ENCODE data around the gene WBP1.
"Not testable (repeated sequence)": the region's sequence is repeated elsewhere in the genome, so short reads cannot be mapped to it uniquely, and the experiment has no call there.

WBP1 gene

GRCh38 chr2:74457549-74458131 lies 598 bp upstream of the WBP1 start:
- ATAC-seq, result peak; percentile 10
- no peak for TF ChIP-seq RARB (CRISPR knock-in tag; IDR thresholded peaks at IDR 0.05)
- TF ChIP-seq TCF4 (CRISPR knock-in tag; IDR thresholded peaks at IDR 0.05; ENCODE audit: borderline replicate concordance), result peak; percentile 9; the same call in 1 of the 2 replicates
- TF ChIP-seq ESRRG (CRISPR knock-in tag; IDR thresholded peaks at IDR 0.05), result no peak
- no peak for TF ChIP-seq ARNTL (CRISPR knock-in tag; IDR thresholded peaks at IDR 0.05; ENCODE audit: borderline replicate concordance, low read depth)
- no peak for TF ChIP-seq ISL1 (CRISPR knock-in tag; IDR thresholded peaks at IDR 0.05)
- no peak for TF ChIP-seq ZNF8 (CRISPR knock-in tag; IDR thresholded peaks at IDR 0.05)
- TF ChIP-seq GLIS3 (CRISPR knock-in tag; IDR thresholded peaks at IDR 0.05), result 0 out of 2 replicates have a peak, but pooled peaks have one; percentile 53
- no peak for TF ChIP-seq OSR1 (CRISPR knock-in tag; IDR thresholded peaks at IDR 0.05)
- no peak for TF ChIP-seq PPARA (CRISPR knock-in tag; IDR thresholded peaks at IDR 0.05; ENCODE audit: borderline replicate concordance)
- TF ChIP-seq CSRNP3 (CRISPR knock-in tag; IDR thresholded peaks at IDR 0.05), result no peak

GRCh38 chr2:74458938-74459363 lies 713 bp downstream of the WBP1 start:
- no peak for TF ChIP-seq SNAI2 (CRISPR knock-in tag; IDR thresholded peaks at IDR 0.05)
- TF ChIP-seq GLIS3 (CRISPR knock-in tag; IDR thresholded peaks at IDR 0.05), result no peak
- no peak for TF ChIP-seq TOX (CRISPR knock-in tag; IDR thresholded peaks at IDR 0.05; ENCODE audit: borderline replicate concordance)
- TF ChIP-seq OSR1 (CRISPR knock-in tag; IDR thresholded peaks at IDR 0.05), result no peak
- TF ChIP-seq ISL1 (CRISPR knock-in tag; IDR thresholded peaks at IDR 0.05), result no peak
- no peak for TF ChIP-seq CREB5 (CRISPR knock-in tag; IDR thresholded peaks at IDR 0.05; ENCODE audit: low read depth)
- no peak for TF ChIP-seq ZC3H10 (CRISPR knock-in tag; IDR thresholded peaks at IDR 0.05)
- TF ChIP-seq RARB (CRISPR knock-in tag; IDR thresholded peaks at IDR 0.05), result no peak
- TF ChIP-seq ZFP3 (CRISPR knock-in tag; IDR thresholded peaks at IDR 0.05), result no peak
- no peak for TF ChIP-seq TSHZ2 (CRISPR knock-in tag; IDR thresholded peaks at IDR 0.05)
- no peak for TF ChIP-seq ZNF8 (CRISPR knock-in tag; IDR thresholded peaks at IDR 0.05)
- TF ChIP-seq TCF4 (CRISPR knock-in tag; IDR thresholded peaks at IDR 0.05; ENCODE audit: borderline replicate concordance), result no peak
- no peak for TF ChIP-seq ZFP30 (CRISPR knock-in tag; IDR thresholded peaks at IDR 0.05)
- no peak for TF ChIP-seq BACH2 (CRISPR knock-in tag; IDR thresholded peaks at IDR 0.05; ENCODE audit: borderline replicate concordance)
- no peak for TF ChIP-seq ESRRG (CRISPR knock-in tag; IDR thresholded peaks at IDR 0.05)
- TF ChIP-seq POU6F1 (CRISPR knock-in tag; IDR thresholded peaks at IDR 0.05; ENCODE audit: borderline replicate concordance, low read depth), result no peak
- TF ChIP-seq ARNTL (CRISPR knock-in tag; IDR thresholded peaks at IDR 0.05; ENCODE audit: borderline replicate concordance, low read depth), result no peak
- ATAC-seq, result no peak

- not testable (repeated sequence) for ATAC-seq
These were observed 1.4 kb downstream of the WBP1 start for GRCh38 chr2:74459503-74460118.

GRCh38 chr2:74460187-74460586 lies 1.9 kb downstream of the WBP1 start:
- not testable (repeated sequence) for ATAC-seq
